WTC11 (cell line): ENCODE measurements around the gene SLC41A3. TPM values are rescaled to one million over a fixed set of nuclear protein-coding genes. Genes with fewer than 3 reads are reported as not detected.

ENCODE experiments used
- ATAC-seq: fragments of 200-7000 bp; cut with Tn5 transposase; 2 replicates; pipeline ENCODE4 v1.10.0; 2021; ENCODE audit warnings: mild to moderate bottlenecking, moderate library complexity
- CTCF ChIA-PET: fragments of 300-600 bp; sonication (Branson Sonifier 250); formaldehyde crosslinking; loops from one replicate; lab custom pipeline; 2021; ENCODE audit warnings: antibody characterized with exemption; lab: Charles Lee
- POLR2A ChIA-PET: fragments of 350-600 bp; sonication (Branson Sonifier 250); formaldehyde crosslinking; loops from one replicate; lab custom pipeline; 2021; ENCODE audit warnings: antibody characterized with exemption; lab: Charles Lee
- DNase-seq: peaks from one replicate; pipeline ENCODE4 v3.0.0; 2021; ENCODE audit warnings: low spot score
- H3K27ac Mint-ChIP-seq: 2 replicates; pipeline ENCODE4 v1.8.0; 2021; ENCODE audit warnings: mixed read lengths
- H3K27me3 Mint-ChIP-seq: 2 replicates; pipeline ENCODE4 v1.8.0; 2021; ENCODE audit warnings: low read depth, mild to moderate bottlenecking, moderate library complexity, mixed read lengths
- H3K36me3 Mint-ChIP-seq: 2 replicates; pipeline ENCODE4 v1.8.0; 2021; ENCODE audit warnings: mixed read lengths
- H3K4me1 Mint-ChIP-seq: 2 replicates; pipeline ENCODE4 v1.8.0; 2022; ENCODE audit warnings: mixed read lengths
- H3K4me3 Mint-ChIP-seq: 2 replicates; pipeline ENCODE4 v1.8.0; 2021; ENCODE audit warnings: mild to moderate bottlenecking, moderate library complexity, mixed read lengths
- H3K9me3 Mint-ChIP-seq: 2 replicates; pipeline ENCODE4 v1.8.0; 2021; ENCODE audit warnings: mixed read lengths
- ELF4 ChIP-seq: sonication (generic); formaldehyde crosslinking; IDR thresholded peaks from 2 replicates; pipeline ENCODE4 v1.8.1; 2022; ENCODE audit warnings: low read depth, mild to moderate bottlenecking, moderate library complexity, missing genetic modification reagents
- HMGA2 ChIP-seq: fragments of 250-450 bp; sonication (Bioruptor Pico); IDR thresholded peaks from 2 replicates; pipeline ENCODE4 v1.4.0; 2021; ENCODE audit warnings: mild to moderate bottlenecking, moderate library complexity
- KAT7 ChIP-seq: sonication (generic); formaldehyde crosslinking; IDR thresholded peaks from 2 replicates; pipeline ENCODE4 v1.8.1; 2023; ENCODE audit warnings: missing genetic modification reagents, mild to moderate bottlenecking, borderline replicate concordance
- NFYB ChIP-seq: sonication (generic); formaldehyde crosslinking; conservative IDR thresholded peaks from 2 replicates; pipeline ENCODE4 v1.8.0; 2022; ENCODE audit warnings: low read depth, missing genetic modification reagents
- NR3C1 ChIP-seq: sonication (generic); formaldehyde crosslinking; conservative IDR thresholded peaks from 2 replicates; pipeline ENCODE4 v1.8.1; 2023; ENCODE audit warnings: low read depth, mild to moderate bottlenecking, missing genetic modification reagents
- SMAD4 ChIP-seq: sonication (generic); formaldehyde crosslinking; IDR thresholded peaks from 2 replicates; pipeline ENCODE4 v1.8.0; 2022; ENCODE audit warnings: mild to moderate bottlenecking, missing genetic modification reagents
- TEAD1 ChIP-seq: sonication (generic); formaldehyde crosslinking; IDR thresholded peaks from 2 replicates; pipeline ENCODE4 v1.8.0; 2022; ENCODE audit warnings: mild to moderate bottlenecking, missing genetic modification reagents
- TP53 ChIP-seq: sonication (generic); formaldehyde crosslinking; IDR thresholded peaks from 2 replicates; pipeline ENCODE4 v1.8.1; 2023; ENCODE audit warnings: mild to moderate bottlenecking, missing genetic modification reagents
- ZNF219 ChIP-seq: sonication (generic); formaldehyde crosslinking; IDR thresholded peaks from 2 replicates; pipeline ENCODE4 v1.8.0; 2023; ENCODE audit warnings: missing genetic modification reagents, mild to moderate bottlenecking, borderline replicate concordance
- total RNA-seq: library from RNA; stranded (reverse); gene quantifications from 3 replicates; pipeline ENCODE4 v1.2.3, GENCODE V29; 2021
- TF ChIP-seq, protein P1 (sequence below): sonication (generic); formaldehyde crosslinking; IDR thresholded peaks from 2 replicates; pipeline ENCODE4 v1.8.1; 2023; ENCODE audit warnings: mild to moderate bottlenecking, missing genetic modification reagents, moderate library complexity
- TF ChIP-seq, protein P2 (sequence below): fragments of 250-450 bp; sonication (Bioruptor Pico); IDR thresholded peaks from 2 replicates; pipeline ENCODE4 v1.9.0; 2021; ENCODE audit warnings: moderate library complexity, mild to moderate bottlenecking, inconsistent platforms, borderline replicate concordance
- TF ChIP-seq, protein P3 (sequence below): sonication (generic); formaldehyde crosslinking; IDR thresholded peaks from 2 replicates; pipeline ENCODE4 v1.8.1; 2023; ENCODE audit warnings: mild to moderate bottlenecking, missing genetic modification reagents
- TF ChIP-seq, protein P4 (sequence below): sonication (generic); formaldehyde crosslinking; IDR thresholded peaks from 2 replicates; pipeline ENCODE4 v1.8.0; 2023; ENCODE audit warnings: missing genetic modification reagents
- TF ChIP-seq, protein P5 (sequence below): fragments of 250-450 bp; sonication (Bioruptor Pico); IDR thresholded peaks from 2 replicates; pipeline ENCODE4 v1.9.0; 2021; ENCODE audit warnings: mild to moderate bottlenecking
- TF ChIP-seq, protein P6 (sequence below): sonication (generic); formaldehyde crosslinking; IDR thresholded peaks from 2 replicates; pipeline ENCODE4 v1.8.0; 2022; ENCODE audit warnings: mild to moderate bottlenecking, missing genetic modification reagents
- TF ChIP-seq, protein P7 (sequence below): fragments of 250-450 bp; sonication (Bioruptor Pico); conservative IDR thresholded peaks from 2 replicates; pipeline ENCODE4 v1.9.0; 2021; ENCODE audit warnings: mild to moderate bottlenecking

Gene SLC41A3
- total RNA-seq, 1 experiment from 2014 or later, result 28.4 TPM

DNA sequence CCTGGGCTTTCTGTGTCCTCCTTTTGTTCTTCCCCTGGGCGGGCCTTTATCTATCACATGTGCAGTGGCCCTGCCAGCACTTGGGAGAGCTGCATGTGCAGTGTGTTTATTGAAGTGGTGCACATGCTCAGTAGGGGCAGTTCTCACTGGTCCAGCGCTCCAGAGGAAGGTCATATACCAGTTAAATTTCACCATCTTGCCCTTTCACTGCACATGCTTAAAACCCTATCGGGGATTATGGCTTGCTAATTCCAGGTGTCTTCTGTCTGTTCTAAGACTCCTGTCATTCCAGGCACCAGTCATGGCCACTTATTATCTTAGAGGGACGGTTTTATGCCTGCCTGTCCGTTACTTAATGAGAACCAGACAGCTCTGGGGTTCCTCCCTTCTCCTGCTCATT, 62.7 kb downstream of the SLC41A3 start (continued):
- TF ChIP-seq, protein P1, sequence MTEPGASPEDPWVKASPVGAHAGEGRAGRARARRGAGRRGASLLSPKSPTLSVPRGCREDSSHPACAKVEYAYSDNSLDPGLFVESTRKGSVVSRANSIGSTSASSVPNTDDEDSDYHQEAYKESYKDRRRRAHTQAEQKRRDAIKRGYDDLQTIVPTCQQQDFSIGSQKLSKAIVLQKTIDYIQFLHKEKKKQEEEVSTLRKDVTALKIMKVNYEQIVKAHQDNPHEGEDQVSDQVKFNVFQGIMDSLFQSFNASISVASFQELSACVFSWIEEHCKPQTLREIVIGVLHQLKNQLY (CRISPR knock-in tag), result no peak
- TF ChIP-seq TP53 (CRISPR knock-in tag), result no peak
- TF ChIP-seq, protein P2, sequence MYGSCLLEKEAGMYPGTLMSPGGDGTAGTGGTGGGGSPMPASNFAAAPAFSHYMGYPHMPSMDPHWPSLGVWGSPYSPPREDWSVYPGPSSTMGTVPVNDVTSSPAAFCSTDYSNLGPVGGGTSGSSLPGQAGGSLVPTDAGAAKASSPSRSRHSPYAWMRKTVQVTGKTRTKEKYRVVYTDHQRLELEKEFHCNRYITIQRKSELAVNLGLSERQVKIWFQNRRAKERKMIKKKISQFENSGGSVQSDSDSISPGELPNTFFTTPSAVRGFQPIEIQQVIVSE (CRISPR knock-in tag), result no peak
- TF ChIP-seq, protein P3, sequence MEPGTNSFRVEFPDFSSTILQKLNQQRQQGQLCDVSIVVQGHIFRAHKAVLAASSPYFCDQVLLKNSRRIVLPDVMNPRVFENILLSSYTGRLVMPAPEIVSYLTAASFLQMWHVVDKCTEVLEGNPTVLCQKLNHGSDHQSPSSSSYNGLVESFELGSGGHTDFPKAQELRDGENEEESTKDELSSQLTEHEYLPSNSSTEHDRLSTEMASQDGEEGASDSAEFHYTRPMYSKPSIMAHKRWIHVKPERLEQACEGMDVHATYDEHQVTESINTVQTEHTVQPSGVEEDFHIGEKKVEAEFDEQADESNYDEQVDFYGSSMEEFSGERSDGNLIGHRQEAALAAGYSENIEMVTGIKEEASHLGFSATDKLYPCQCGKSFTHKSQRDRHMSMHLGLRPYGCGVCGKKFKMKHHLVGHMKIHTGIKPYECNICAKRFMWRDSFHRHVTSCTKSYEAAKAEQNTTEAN, result no peak
- TF ChIP-seq NFYB, result no peak

DNA sequence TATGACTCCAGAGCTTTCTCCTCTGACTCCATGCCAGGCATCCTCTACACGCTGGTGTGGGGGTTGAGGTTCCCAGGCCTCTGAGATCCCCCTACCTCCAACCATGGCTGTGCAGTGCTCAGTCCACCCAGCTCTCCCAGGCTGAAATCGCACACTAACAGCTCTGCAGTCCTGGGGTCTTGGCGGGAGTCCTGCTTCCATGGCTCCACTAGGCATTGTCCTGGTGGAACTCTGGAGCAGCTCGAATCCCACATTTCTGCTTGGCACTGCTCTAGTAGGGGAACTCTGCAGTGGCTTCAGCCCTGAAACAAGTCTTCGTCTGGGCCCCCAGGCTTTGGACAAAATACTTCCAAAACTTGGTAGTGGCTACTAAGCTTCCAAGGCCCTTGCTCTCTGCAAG, 64.2 kb downstream of the SLC41A3 start:
- no peak overlapping the region for H3K27ac Mint-ChIP-seq
- peaks cover 96% of the 10 kb centered on the region for H3K27me3 Mint-ChIP-seq
- no peak for ATAC-seq
- H3K4me3 Mint-ChIP-seq, result no peak overlapping the region
- peaks cover 4% of the 10 kb centered on the region; the same call in 1 of the 2 replicates for H3K36me3 Mint-ChIP-seq
- CTCF ChIA-PET, result interaction anchor here (0.7 to 1.5 kb wide), 2 partner anchors 84 to 113 kb away, joined by 3 to 4 read pairs; no protein-coding TSS in a partner anchor
- POLR2A ChIA-PET, result no interaction called here
- peaks cover 29% of the 10 kb centered on the region for H3K4me1 Mint-ChIP-seq
- TF ChIP-seq SMAD4 (CRISPR knock-in tag) (no peak), ELF4 (CRISPR knock-in tag) (no peak), NR3C1 (CRISPR knock-in tag) (no peak), KAT7 (CRISPR knock-in tag) (no peak), ZNF219 (CRISPR knock-in tag) (no peak)
- TF ChIP-seq, protein P4, sequence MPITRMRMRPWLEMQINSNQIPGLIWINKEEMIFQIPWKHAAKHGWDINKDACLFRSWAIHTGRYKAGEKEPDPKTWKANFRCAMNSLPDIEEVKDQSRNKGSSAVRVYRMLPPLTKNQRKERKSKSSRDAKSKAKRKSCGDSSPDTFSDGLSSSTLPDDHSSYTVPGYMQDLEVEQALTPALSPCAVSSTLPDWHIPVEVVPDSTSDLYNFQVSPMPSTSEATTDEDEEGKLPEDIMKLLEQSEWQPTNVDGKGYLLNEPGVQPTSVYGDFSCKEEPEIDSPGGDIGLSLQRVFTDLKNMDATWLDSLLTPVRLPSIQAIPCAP (CRISPR knock-in tag), result no peak
- TF ChIP-seq, protein P5, sequence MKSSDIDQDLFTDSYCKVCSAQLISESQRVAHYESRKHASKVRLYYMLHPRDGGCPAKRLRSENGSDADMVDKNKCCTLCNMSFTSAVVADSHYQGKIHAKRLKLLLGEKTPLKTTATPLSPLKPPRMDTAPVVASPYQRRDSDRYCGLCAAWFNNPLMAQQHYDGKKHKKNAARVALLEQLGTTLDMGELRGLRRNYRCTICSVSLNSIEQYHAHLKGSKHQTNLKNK, result no peak
- TF ChIP-seq, protein P6, sequence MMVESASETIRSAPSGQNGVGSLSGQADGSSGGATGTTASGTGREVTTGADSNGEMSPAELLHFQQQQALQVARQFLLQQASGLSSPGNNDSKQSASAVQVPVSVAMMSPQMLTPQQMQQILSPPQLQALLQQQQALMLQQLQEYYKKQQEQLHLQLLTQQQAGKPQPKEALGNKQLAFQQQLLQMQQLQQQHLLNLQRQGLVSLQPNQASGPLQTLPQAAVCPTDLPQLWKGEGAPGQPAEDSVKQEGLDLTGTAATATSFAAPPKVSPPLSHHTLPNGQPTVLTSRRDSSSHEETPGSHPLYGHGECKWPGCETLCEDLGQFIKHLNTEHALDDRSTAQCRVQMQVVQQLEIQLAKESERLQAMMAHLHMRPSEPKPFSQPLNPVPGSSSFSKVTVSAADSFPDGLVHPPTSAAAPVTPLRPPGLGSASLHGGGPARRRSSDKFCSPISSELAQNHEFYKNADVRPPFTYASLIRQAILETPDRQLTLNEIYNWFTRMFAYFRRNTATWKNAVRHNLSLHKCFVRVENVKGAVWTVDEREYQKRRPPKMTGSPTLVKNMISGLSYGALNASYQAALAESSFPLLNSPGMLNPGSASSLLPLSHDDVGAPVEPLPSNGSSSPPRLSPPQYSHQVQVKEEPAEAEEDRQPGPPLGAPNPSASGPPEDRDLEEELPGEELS (CRISPR knock-in tag), result no peak
- TF ChIP-seq, protein P7, sequence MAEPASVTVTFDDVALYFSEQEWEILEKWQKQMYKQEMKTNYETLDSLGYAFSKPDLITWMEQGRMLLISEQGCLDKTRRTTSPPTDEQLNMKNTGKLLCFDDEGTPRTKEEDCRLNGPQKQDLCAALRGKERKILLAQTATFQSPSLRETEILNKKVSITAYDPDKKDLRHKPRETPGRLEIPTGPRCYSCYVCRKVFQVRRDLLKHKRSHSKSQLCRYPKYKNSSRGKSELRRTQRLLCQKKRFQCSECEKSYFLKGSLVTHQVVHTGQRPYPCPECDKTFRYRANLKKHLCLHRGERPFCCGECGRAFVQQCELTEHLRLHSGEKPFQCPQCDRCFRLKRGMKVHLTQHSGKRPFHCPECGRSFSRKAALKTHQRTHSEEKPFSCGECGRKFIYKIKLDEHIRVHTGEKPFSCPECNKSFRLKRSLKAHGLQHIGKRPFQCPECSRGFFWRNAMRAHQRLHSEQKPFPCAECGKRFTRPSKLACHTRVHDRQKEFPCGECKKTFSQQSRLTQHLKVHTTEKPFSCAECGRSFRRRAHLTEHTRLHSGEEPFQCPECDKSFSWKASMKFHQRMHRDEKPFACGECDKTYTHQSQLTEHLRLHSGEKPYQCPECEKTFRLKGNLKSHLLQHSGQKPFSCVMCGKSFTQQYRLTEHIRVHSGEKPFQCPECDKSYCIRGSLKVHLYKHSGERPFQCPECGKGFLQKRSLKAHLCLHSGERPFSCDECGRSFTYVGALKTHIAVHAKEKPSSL (CRISPR knock-in tag), result no peak
- TF ChIP-seq, protein P2 (CRISPR knock-in tag), result no peak
- TF ChIP-seq, all 79 proteins: peak for 0
- no peak for DNase-seq
- no peaks in the 10 kb centered on the region for H3K9me3 Mint-ChIP-seq

DNA sequence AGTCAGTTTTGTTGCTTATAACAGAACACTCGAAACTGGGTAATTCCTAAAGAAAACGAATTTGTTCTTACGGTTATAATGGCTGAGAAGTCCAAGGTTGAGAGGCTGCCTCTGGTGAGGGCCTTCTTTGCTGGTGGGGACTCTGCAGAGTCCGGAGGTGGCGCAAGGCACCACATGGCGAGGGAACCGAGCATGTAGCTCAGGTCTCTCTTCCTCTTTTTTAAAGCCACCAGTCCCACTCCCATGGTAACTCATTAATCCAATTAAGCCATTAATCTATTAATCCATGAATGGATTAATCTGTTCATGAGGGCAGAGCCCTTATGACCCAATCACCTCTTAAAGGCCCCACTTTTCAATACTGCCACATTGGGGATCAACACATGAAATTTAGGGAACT, 64.9 kb downstream of the SLC41A3 start:
- ChIA-PET POLR2A (no interaction called here), CTCF (no interaction called here)
- Mint-ChIP-seq H3K27me3 (peaks cover 89% of the 10 kb centered on the region), H3K27ac (no peak overlapping the region), H3K9me3 (no peaks in the 10 kb centered on the region), H3K36me3 (no peaks in the 10 kb centered on the region), H3K4me3 (no peak overlapping the region), H3K4me1 (peaks cover 34% of the 10 kb centered on the region)
- DNase-seq (no peak), ATAC-seq (no peak)
- no peak for TF ChIP-seq HMGA2 (CRISPR knock-in tag)
- TF ChIP-seq TEAD1 (CRISPR knock-in tag), result no peak
